ENCODE data around the gene CTAGE15.
"Not testable (repeated sequence)": the region's sequence is repeated elsewhere in the genome, so short reads cannot be mapped to it uniquely, and the experiment has no call there.

Gene CTAGE15

DNA sequence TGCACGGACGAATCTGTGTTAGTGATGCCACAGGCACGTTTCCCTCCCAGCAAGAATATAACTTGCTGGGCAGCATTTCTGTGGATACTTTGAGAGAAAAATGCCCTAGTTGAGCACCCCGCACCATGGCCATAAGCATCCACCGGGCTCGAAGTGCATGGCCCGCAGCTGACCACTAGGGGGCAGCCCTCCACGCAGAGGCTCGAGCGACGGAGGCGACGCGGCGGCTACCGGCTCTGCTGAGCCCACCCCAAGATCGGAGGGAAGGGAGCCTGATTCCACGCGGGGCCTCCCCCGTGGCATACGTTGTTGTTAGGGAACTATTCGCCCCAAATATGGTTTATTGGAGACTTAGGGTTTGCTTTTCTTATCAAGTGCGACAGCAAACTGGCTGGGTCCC lies 48.5 kb downstream of the CTAGE15 start:
- DNase-seq (ENCODE audit: low spot score); in situ Hi-C loops (cut with MboI; ENCODE audit: low sequenced_read_pairs, unreplicated experiment): not testable (repeated sequence)

- DNase-seq (ENCODE audit: low spot score); in situ Hi-C loops (cut with MboI; ENCODE audit: low sequenced_read_pairs, unreplicated experiment): not testable (repeated sequence)
These were observed 49.0 kb downstream of the CTAGE15 start, which contains the start of gene TCAF2 for GRCh38 chr7:143620646-143621045. Gene TCAF2 (plus strand): TSS chr7:143620974.

- in situ Hi-C loops (cut with MboI; ENCODE audit: low sequenced_read_pairs, unreplicated experiment); DNase-seq (ENCODE audit: low spot score): not testable (repeated sequence)
These were observed 49.6 kb downstream of the CTAGE15 start for GRCh38 chr7:143621175-143621574.

DNA sequence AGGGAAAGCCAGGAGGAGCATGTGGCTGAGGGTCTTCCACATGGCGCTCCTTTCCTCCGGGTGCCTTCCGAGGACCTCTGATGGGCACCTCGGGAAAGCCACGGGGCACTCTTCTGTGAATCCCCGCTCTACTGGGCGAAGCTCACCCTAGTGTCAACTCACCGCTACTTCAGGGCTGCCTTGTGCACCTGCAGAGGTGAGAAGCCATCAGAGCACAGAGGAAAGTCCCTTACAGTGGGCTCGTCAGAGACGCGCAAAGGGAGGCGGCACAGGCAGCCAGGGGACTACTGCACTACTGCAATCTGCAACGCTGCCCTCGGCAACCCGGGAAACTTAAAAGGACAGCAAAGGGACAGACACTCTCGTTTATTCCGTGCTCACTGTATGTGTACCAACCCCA lies 50.5 kb downstream of the CTAGE15 start:
- in situ Hi-C loops (cut with MboI; ENCODE audit: low sequenced_read_pairs, unreplicated experiment); DNase-seq (ENCODE audit: low spot score): not testable (repeated sequence)
